Body of pancreas (tissue), 4 donors: ENCODE data around the gene MBD1. TPM values are rescaled to one million over a fixed set of nuclear protein-coding genes. Genes with fewer than 3 reads are reported as not detected.
A peak's percentile ranks its signal among the peaks of the same experiment; 100 is the strongest.
"Not testable (repeated sequence)": the region's sequence is repeated elsewhere in the genome, so short reads cannot be mapped to it uniquely, and the experiment has no call there.

Experiments used
- ATAC-seq: fragments of 150-250 bp; one replicate; pipeline ENCODE4 v1.9.1; 2016
- DNase-seq, 4 donors: peaks; one replicate each; pipeline ENCODE4 v3.0.0-alpha.2; 2019
- H3K27ac ChIP-seq, 4 donors: fragments of 200-600 bp; sonication (generic); 1 replicate in 3 of 4; 2 replicates in 1 of 4; pipeline versions ENCODE4 v1.5.1 to v1.6.1; 2016 to 2019; ENCODE audit warnings: mild to moderate bottlenecking in 1 of 4, mixed read lengths in 1 of 4, moderate library complexity in 1 of 4
- H3K27me3 ChIP-seq, 2 donors: fragments of 200-600 bp; sonication (generic); one replicate each; pipeline ENCODE4 v1.6.0; 2016; ENCODE audit warnings: mild to moderate bottlenecking in 1 of 2
- H3K36me3 ChIP-seq, 2 donors: fragments of 200-600 bp; sonication (generic); replicated peaks in 1 of 2; 2 replicates each; pipeline ENCODE4 v1.5.1; 2016; ENCODE audit warnings: low read depth in 2 of 2; ENCODE audit not compliant: insufficient read depth in 1 of 2
- H3K4me1 ChIP-seq: fragments of 200-600 bp; sonication (generic); one replicate; pipeline ENCODE4 v1.6.0; 2016
- H3K4me3 ChIP-seq, 2 donors: fragments of 200-600 bp; sonication (generic); 1 replicate in 1 of 2; 2 replicates in 1 of 2; pipeline ENCODE4 v1.5.1; 2016 to 2019
- H3K9me3 ChIP-seq, 3 donors: fragments of 200-600 bp; sonication (generic); 1 replicate in 2 of 3; 2 replicates in 1 of 3; pipeline ENCODE4 v1.5.1; 2016
- POLR2A ChIP-seq, 3 donors: fragments of 450-650 bp; IDR thresholded peaks; one replicate each; pipeline ENCODE4 v1.6.1; 2016; ENCODE audit warnings: antibody characterized with exemption in 3 of 3, mild to moderate bottlenecking in 2 of 3
- WGBS, 2 donors: methylation state at CpG; one replicate each; pipeline ENCODE4 v1.1.5; 2017; 5-methylcytosine and 5-hydroxymethylcytosine counted together
- intact Hi-C: fragments of 100-400 bp; cut with DNase I; formaldehyde crosslinking; loops from one replicate; pipeline ENCODE4 v1.15.1; 2023
- total RNA-seq, 2 donors: library from RNA; depleted of rRNA; stranded (reverse); fragments of >200 nt; gene quantifications; one replicate each; pipeline ENCODE4 v1.1.0, GENCODE V29; 2016
- TF ChIP-seq, protein P1 (sequence below), 7 experiments: fragments of 450-650 bp in 4 of 7; fragments of 200-600 bp in 3 of 7; sonication (generic) in 3 of 7; IDR thresholded peaks; one replicate each; pipeline ENCODE4 v1.5.1; 2016 to 2019; ENCODE audit warnings: antibody characterized with exemption in 7 of 7

Gene MBD1
- total RNA-seq, 2 donors from 2014 or later, result 44.6 to 63.3 TPM

DNA sequence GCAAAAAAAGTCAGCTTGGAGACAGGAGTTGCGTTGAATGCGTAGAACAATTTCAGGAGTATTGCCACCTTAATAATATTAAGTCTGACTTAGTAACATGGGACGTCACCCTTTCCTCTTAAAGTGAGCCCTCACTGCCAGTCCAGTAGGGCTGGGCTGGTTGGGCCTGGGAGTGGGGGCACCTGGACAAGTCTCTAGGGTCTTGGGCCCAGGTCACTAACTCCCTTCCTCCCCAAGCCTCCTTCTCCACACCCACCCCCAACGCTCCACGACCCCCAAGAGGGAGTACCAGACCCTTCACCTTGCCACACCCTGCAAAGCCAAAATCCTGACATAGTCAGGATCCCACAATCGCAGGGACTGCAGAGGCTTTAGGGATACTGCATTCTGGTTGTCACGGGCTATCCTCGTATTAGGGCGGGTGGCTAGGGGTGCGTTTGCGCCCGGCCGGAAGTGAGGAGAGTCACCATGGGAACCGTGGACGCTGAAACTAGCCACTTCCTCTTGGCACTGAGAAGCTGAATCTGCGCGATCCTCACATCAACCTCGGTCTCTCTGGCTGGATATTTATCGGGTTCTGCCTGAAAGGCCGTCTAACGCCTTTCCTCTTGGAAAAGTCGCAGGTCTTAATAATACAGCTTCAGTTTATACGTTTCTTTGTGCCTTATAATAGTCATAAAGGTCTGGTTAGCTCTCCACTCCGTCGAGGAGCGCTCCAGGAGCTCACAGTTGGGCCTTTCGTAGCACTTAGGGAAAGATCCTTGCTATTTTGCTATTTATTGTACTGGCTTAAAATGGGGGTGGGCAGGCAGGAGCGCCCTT is 16.5 kb upstream of the MBD1 start:
- Histone ChIP-seq H3K27me3 (no peaks in the 10 kb centered on the region), H3K4me3 (peak overlapping the region in 1 of 2 donors; percentile 51), H3K36me3 (no peaks in the 10 kb centered on the region), H3K27ac (peak overlapping the region in 2 of 4 donors; percentile 21 to 39), H3K9me3 (no peaks in the 10 kb centered on the region), H3K4me1 (peaks cover 20% of the 10 kb centered on the region)
- ATAC-seq (peak; percentile 99), DNase-seq (peak; percentile 84 to 91 (median 86))
- intact Hi-C loops, result no loop called here
- TF ChIP-seq, protein P1, sequence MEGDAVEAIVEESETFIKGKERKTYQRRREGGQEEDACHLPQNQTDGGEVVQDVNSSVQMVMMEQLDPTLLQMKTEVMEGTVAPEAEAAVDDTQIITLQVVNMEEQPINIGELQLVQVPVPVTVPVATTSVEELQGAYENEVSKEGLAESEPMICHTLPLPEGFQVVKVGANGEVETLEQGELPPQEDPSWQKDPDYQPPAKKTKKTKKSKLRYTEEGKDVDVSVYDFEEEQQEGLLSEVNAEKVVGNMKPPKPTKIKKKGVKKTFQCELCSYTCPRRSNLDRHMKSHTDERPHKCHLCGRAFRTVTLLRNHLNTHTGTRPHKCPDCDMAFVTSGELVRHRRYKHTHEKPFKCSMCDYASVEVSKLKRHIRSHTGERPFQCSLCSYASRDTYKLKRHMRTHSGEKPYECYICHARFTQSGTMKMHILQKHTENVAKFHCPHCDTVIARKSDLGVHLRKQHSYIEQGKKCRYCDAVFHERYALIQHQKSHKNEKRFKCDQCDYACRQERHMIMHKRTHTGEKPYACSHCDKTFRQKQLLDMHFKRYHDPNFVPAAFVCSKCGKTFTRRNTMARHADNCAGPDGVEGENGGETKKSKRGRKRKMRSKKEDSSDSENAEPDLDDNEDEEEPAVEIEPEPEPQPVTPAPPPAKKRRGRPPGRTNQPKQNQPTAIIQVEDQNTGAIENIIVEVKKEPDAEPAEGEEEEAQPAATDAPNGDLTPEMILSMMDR (IDR thresholded peaks at IDR 0.05), result no peak
- peak in 1 of 3 donors; percentile 20 for TF ChIP-seq POLR2A (IDR thresholded peaks at IDR 0.05)
- 7 to 15% methylated on average over 15 to 28 of the region's 28 CpGs for WGBS, 2 donors

DNA sequence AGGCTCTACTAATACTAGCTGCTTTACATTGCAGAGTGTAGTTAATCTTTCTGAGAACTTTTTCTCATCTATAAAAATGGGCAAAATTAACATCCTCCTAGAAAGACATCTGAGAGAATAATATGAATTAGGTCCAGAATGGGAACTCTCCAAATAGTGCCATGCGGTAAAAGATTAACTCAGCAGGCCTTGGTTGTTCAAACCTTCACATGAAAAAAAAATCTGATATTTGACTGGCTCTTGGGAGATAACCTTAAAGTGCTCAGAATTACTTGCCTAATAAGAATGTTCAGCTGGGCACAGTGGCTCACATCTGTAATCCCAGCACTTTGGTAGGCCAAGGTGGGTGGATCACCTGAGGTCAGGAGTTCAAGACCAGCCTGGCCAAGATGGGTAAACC is 11.7 kb upstream of the MBD1 start:
- Histone ChIP-seq H3K27ac (peak overlapping the region in 2 of 4 donors; percentile 18 to 51), H3K4me1 (peaks cover 21% of the 10 kb centered on the region), H3K36me3 (no peaks in the 10 kb centered on the region), H3K4me3 (no peak overlapping the region), H3K9me3 (no peaks in the 10 kb centered on the region), H3K27me3 (no peaks in the 10 kb centered on the region)
- DNase-seq (no peak), ATAC-seq (peak; percentile 21)
- intact Hi-C loops, result no loop called here
- no peak for TF ChIP-seq POLR2A (IDR thresholded peaks at IDR 0.05)
- TF ChIP-seq, protein P1 (IDR thresholded peaks at IDR 0.05), result no peak
- 16 to 19% methylated on average over 1 of the region's 1 CpG for WGBS, 2 donors

DNA sequence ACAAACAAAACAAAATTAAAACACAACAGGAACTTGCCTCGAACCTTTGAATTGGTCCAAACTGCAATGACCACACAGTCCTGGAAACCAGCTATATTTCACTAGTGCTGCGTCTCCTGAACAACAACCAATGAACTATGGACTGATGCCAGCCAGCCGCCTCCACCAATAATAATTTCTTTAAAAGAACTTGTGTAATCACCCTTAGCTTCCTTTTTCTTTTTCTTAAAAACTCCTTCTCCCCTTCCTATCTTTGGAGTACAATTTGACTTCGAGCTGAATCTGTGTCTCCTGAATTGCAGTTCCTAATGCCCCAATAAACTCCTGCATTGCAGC is 7.8 kb upstream of the MBD1 start:
- Histone ChIP-seq H3K36me3 (peaks cover 0 to 4% of the 10 kb centered on the region in 2 donors), H3K4me3 (no peak overlapping the region), H3K4me1 (peaks cover 23% of the 10 kb centered on the region), H3K27ac (no peak overlapping the region), H3K27me3 (no peaks in the 10 kb centered on the region), H3K9me3 (no peaks in the 10 kb centered on the region)
- 77 to 91% methylated on average over 4 of the region's 4 CpGs for WGBS, 2 donors
- TF ChIP-seq POLR2A (IDR thresholded peaks at IDR 0.05), result no peak
- TF ChIP-seq, protein P1 (IDR thresholded peaks at IDR 0.05), result no peak
- DNase-seq, result no peak
- no peak for ATAC-seq
- intact Hi-C loops, result loop anchor here (10.0 kb wide), 1 partner anchor 66 kb away; no protein-coding TSS in a partner anchor

DNA sequence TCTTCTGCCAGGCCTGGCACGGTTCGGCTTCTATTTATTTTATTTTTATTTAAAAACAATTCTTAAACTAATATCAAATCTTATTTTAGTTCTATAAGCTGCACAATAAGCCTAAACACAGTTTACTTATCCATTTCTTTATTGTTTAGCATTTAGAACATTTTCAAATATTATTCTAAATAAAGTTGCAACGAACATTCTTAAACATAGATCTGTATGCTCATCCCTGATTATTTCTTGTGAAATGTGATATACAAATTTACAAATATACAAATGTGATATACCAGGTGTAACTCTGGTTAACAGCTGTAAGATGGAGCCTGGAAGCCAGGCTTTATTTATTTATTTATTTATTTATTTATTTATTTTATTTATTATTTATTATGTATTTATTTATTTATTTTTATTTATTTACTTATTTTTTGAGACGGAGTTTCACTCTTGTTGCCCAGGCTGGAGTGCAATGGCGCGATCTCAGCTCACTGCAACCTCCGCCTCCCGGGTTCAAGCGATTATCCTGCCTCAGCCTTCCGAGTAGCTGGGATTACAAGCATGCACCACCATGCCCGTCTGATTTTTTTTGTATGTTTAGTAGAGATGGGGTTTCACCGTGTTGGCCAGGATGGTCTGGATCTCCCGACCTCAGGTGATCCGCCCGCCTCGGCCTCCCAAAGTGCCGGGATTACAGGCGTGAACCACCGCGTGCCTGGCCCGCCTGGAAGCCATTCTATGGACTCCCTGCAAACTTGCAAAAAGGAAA is 7.2 kb upstream of the MBD1 start:
- H3K9me3 ChIP-seq, ATAC-seq, H3K36me3 ChIP-seq, H3K27me3 ChIP-seq, DNase-seq: not testable (repeated sequence)
- Histone ChIP-seq H3K4me3 (peak overlapping the region; percentile 82 to 92), H3K4me1 (peaks cover 20% of the 10 kb centered on the region), H3K27ac (peak overlapping the region; percentile 86 to 96 (median 94))
- WGBS, 2 donors, result 71 to 74% methylated on average over 21 of the region's 21 CpGs
- intact Hi-C loops, result loop anchor here (10.0 kb wide), 1 partner anchor 66 kb away; no protein-coding TSS in a partner anchor
